A549 treated with dexamethasone at 1 μM for 4 hours (cell line): ENCODE data around the gene EXT2. TPM values are rescaled to one million over a fixed set of nuclear protein-coding genes. Genes with fewer than 3 reads are reported as not detected.

Experiments used
- total RNA-seq: library from RNA; stranded (reverse); fragments of 200-300 nt; extraction: Qiagen RNA extraction; gene quantifications from 5 replicates; pipeline ENCODE4 v1.2.3, GENCODE V29; 2022

EXT2 gene
- 51.4 to 59.3 TPM (median 55.1 TPM) in 5 replicates for total RNA-seq

DNA sequence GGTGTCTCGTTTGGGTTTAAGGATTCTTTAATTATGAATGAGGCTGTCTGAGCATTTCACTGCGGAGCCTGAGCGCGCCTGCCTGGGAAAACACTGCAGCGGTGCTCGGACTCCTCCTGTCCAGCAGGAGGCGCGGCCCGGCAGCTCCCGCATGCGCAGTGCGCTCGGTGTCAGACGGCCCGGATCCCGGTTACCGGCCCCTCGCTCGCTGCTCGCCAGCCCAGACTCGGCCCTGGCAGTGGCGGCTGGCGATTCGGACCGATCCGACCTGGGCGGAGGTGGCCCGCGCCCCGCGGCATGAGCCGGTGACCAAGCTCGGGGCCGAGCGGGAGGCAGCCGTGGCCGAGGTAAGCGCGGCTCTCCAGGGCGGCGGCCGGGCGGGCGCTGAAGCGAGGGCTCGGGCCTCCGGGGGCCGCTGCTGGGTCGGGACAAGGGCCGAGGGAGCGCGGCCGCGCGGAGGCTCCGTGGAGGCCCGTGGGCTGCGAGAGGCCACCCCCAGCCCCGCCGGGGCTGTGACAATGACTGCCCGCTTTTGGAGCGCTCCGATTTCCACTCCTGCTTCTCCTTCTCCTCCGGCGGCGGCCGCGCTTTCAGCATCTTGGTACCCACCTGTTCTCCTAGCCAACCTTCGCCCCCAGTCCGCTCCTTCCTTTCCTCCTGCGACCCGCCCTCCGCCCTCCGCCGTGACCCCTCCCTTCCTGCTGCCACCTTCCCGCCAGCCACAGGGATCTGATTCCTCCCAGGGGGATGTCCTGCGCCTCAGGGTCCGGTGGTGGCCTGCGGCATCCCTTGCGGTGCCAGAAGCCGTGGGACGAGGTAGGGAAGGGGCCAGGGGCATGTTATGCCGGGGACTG is at the start of gene EXT2:
TSS of gene EXT2 (plus strand) at position 173 of the 854 bp plus-strand sequence. CDS start 12,035 bp downstream, outside the sequence.

DNA sequence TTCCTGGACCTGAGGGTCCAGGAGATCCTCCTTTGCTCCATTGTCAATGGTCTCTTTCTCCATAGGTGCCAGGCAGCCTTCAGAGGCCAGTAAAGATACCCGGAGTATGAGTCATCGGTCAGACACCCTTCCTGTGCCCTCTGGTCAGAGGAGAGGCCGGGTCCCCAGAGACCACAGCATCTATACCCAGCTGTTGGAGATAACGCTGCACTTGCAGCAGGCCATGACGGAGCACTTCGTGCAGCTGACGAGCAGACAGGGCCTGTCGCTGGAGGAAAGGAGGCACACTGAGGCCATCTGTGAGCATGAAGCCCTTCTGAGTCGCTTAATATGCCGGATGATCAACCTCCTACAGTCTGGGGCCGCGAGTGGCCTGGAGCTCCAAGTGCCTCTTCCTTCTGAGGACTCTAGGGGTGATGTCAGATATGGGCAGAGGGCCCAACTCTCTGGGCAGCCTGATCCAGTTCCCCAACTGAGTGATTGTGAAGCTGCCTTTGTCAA is 47.5 kb upstream of the EXT2 start, which contains the start of gene ACCSL:
TSS of gene ACCSL (plus strand) at position 51 of the 501 bp plus-strand sequence. CDS start at position 107, 56 bp downstream.

DNA sequence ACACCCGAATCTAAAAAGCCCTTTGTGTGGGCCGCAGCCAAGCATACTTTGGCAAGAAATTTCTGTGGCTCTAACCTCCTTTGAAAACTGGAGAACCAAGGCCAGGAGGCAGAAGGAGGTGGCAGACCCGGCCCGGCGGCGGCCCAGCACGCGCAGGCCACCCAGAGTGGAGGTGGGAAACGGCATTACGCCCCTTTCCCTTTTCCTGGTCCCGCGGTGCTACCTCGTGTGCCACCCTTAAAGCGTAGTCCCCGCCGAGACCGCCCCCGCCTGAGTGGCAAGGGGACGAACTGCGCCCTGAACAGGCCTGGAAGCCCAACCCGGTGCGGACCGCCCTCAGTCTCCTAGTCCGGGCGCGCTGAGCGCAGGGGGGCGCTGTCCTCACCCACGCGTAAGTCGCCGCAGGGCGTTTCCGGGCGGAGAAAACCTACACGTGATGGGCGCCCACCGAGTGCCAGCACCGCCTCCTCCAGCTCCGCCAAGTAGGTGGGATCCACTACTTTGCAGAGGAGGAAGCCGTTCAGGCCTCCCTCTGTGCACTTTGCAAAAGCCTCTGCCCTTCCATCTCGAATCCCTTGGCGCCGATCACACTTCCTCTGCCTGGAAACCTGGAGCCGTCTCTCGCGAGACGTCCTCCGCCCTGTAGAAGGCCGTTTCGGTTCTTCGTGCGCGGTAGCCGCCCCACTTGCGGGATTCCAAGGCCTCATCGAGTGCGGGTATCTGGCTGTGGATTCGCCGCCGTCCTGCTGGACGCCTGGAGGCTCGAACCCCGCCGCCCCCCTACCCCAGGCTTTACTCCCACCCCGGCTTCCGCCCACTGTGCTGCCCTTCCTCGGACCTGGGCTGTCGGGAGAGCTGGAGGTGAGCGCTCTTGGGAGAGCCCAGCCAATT is 29.4 kb upstream of the EXT2 start, which contains the start of gene ACCS:
TSS of gene ACCS (plus strand) at position 430 of the 891 bp plus-strand sequence. CDS start 1,358 bp downstream, outside the sequence.

Other genes starting within 250 kb of the EXT2 start
- gene ALKBH3, start 214.8 kb upstream of the EXT2 start, total RNA-seq: 22.9 to 28.8 TPM (median 27.0 TPM) in 5 replicates
- 1.5 to 3.4 TPM (median 2.2 TPM) in 5 replicates for gene C11orf96, start 153.0 kb upstream of the EXT2 start, total RNA-seq
- gene ACCSL, start 47.7 kb upstream of the EXT2 start, total RNA-seq: not detected in 5 replicates
- gene ACCS, start 29.4 kb upstream of the EXT2 start, total RNA-seq: 11.5 to 16.1 TPM (median 13.8 TPM) in 5 replicates
- 1.2 to 2.2 TPM (median 2.0 TPM) in 5 replicates for gene ALX4, start 214.5 kb downstream of the EXT2 start, total RNA-seq